Measurements from ENCODE around the gene PDE4D.

The PDE4D gene

DNA sequence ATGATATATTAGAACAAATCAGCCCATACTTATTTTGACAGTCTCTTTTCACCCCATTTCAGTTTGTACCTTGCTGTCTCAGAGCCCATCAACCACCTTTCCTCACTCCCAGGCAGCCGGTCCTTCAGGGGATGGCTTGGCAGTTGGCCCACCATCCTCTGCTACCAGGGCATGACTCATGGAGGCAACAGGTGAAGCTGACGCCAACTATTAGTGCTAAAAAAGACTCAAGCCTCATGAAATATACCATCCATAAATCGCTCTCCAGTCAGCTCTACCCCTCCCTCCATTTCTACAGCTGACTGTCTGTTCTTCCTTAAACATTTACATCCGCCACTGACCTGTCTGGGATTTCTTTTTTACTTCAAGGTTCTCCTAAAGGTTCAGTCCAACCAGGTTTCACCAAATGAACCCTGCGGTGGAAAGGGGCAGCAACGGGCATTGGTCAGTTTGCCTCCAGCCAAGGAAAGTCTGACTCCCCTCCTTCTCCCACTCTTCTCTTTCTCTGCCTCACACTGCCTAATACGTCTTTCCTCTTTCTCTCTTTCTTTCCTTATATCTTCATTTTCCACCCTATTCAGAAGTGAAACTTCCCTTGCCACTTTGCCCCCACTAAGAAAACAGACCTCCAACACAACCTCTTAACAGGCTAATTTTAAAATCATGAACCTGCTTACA is 871.5 kb downstream of the PDE4D start:
- TF ChIP-seq, protein P1, sequence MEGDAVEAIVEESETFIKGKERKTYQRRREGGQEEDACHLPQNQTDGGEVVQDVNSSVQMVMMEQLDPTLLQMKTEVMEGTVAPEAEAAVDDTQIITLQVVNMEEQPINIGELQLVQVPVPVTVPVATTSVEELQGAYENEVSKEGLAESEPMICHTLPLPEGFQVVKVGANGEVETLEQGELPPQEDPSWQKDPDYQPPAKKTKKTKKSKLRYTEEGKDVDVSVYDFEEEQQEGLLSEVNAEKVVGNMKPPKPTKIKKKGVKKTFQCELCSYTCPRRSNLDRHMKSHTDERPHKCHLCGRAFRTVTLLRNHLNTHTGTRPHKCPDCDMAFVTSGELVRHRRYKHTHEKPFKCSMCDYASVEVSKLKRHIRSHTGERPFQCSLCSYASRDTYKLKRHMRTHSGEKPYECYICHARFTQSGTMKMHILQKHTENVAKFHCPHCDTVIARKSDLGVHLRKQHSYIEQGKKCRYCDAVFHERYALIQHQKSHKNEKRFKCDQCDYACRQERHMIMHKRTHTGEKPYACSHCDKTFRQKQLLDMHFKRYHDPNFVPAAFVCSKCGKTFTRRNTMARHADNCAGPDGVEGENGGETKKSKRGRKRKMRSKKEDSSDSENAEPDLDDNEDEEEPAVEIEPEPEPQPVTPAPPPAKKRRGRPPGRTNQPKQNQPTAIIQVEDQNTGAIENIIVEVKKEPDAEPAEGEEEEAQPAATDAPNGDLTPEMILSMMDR (conservative IDR thresholded peaks at IDR 0.05; ENCODE audit: low read depth, low read length): no peak
- DNase-seq (ENCODE audit: low read depth): no peak
- H3K4me3 ChIP-seq (ENCODE audit: low read depth, low read length): no peak overlapping the region

- TF ChIP-seq, protein P1 (conservative IDR thresholded peaks at IDR 0.05; ENCODE audit: low read depth, low read length): no peak
- H3K4me3 ChIP-seq (ENCODE audit: low read depth, low read length): no peak overlapping the region
- DNase-seq (ENCODE audit: low read depth): no peak
Measured at GRCh38 chr5:59021286-59021673, 872.2 kb downstream of the PDE4D start.

GRCh38 chr5:59020611-59021285 is 872.8 kb downstream of the PDE4D start:
- H3K4me3 ChIP-seq (ENCODE audit: low read depth, low read length): no peak overlapping the region
- peak; percentile 57 for DNase-seq (ENCODE audit: low read depth)
- TF ChIP-seq, protein P1 (conservative IDR thresholded peaks at IDR 0.05; ENCODE audit: low read depth, low read length): no peak

GRCh38 chr5:59019078-59019477 is 874.4 kb downstream of the PDE4D start:
- no peak for DNase-seq (ENCODE audit: low read depth)
- H3K4me3 ChIP-seq (ENCODE audit: low read depth, low read length): no peak overlapping the region
- TF ChIP-seq, protein P1 (conservative IDR thresholded peaks at IDR 0.05; ENCODE audit: low read depth, low read length): no peak

DNA sequence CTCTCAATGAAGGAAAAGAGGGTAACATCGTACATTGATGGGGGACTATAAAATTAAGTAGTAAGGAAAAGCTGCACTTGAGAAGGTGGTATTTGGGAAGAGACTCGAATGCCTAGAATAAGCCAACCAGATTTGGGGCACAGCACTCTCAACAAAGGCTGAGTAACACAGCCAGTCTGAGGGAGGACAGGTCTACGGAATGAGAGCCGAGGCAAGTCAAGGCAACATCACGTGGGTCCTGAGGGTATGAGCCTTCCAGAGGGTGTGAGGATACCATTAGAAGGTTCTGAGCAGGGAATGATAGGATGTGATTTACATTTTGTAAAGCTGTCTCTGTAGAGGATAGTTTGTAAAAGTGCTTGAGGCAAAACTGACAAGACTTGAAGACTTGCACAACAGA is 876.6 kb downstream of the PDE4D start:
- no peak overlapping the region for H3K4me3 ChIP-seq (ENCODE audit: low read depth, low read length)
- TF ChIP-seq, protein P1 (conservative IDR thresholded peaks at IDR 0.05; ENCODE audit: low read depth, low read length): no peak
- no peak for DNase-seq (ENCODE audit: low read depth)

DNA sequence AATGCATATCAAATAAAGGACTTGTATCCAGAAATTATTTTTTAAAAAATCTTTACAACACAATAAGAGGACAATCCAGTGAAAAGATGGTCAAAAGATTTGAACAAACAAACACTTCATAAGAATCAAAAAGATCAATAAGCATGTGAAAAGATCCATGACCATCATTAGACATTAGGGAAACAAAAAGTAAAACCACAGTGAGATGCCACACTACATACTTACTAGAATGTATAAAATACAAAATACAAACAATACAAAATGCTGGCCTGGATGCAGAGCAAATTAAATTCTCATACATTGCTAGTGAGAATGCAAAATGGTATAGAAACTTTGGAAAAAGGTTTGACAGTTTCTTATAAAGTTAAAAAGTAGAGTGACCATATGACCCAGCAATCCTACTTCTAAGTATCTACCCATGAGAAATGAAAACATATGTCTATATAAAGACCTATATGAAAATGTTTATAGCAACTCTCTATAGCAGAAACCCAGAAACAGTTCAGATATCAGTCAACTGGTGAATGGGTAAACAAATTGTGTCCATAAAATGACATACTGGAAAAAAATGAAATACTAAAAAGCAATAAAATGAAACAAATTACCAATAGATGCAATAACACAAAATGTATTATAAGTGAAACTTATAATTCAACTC is 884.6 kb downstream of the PDE4D start:
- no peak for DNase-seq (ENCODE audit: low read depth)
- H3K4me3 ChIP-seq (ENCODE audit: low read depth, low read length): no peak overlapping the region
- TF ChIP-seq, protein P1 (conservative IDR thresholded peaks at IDR 0.05; ENCODE audit: low read depth, low read length): no peak
